GM19397 (cell line): ENCODE results near the gene C16orf87.
"Not testable (repeated sequence)": the region's sequence is repeated elsewhere in the genome, so short reads cannot be mapped to it uniquely, and the experiment has no call there.

ENCODE experiments used
- ATAC-seq: cut with Tn5 transposase; IDR thresholded peaks from one replicate; pipeline ENCODE4 v1.9.1; 2021; ENCODE audit warnings: mild to moderate bottlenecking, moderate library complexity; ENCODE audit not compliant: unreplicated experiment

Gene C16orf87

GRCh38 chr16:46830902-46831647 lies at the start of gene C16orf87:
TSS of gene C16orf87 (minus strand) at chr16:46831180. CDS start at chr16:46831149, 31 bp downstream.
- peak; percentile 97 for ATAC-seq

GRCh38 chr16:46875243-46875642 lies 44.3 kb upstream of the C16orf87 start:
- ATAC-seq: no peak

- no peak for ATAC-seq
Observed at GRCh38 chr16:46873201-46873600, 42.2 kb upstream of the C16orf87 start.

- ATAC-seq: no peak
Observed at GRCh38 chr16:46871597-46871996, 40.6 kb upstream of the C16orf87 start.

- not testable (repeated sequence) for ATAC-seq
Observed at GRCh38 chr16:46868891-46869290, 37.9 kb upstream of the C16orf87 start.

- ATAC-seq: not testable (repeated sequence)
Observed at GRCh38 chr16:46867486-46867885, 36.5 kb upstream of the C16orf87 start.

- no peak for ATAC-seq
Observed at GRCh38 chr16:46866286-46866685, 35.3 kb upstream of the C16orf87 start.

GRCh38 chr16:46862555-46863447 lies 31.8 kb upstream of the C16orf87 start:
- ATAC-seq: no peak

- no peak for ATAC-seq
Observed at GRCh38 chr16:46859719-46860152, 28.8 kb upstream of the C16orf87 start.

- ATAC-seq: no peak
Observed at GRCh38 chr16:46858151-46858550, 27.2 kb upstream of the C16orf87 start.

- ATAC-seq: no peak
Observed at GRCh38 chr16:46857368-46857945, 26.5 kb upstream of the C16orf87 start.

GRCh38 chr16:46855389-46855788 lies 24.4 kb upstream of the C16orf87 start:
- no peak for ATAC-seq

- no peak for ATAC-seq
Observed at GRCh38 chr16:46854846-46855245, 23.9 kb upstream of the C16orf87 start.

- no peak for ATAC-seq
Observed at GRCh38 chr16:46853713-46854443, 22.9 kb upstream of the C16orf87 start.

GRCh38 chr16:46852130-46852529 lies 21.1 kb upstream of the C16orf87 start:
- no peak for ATAC-seq

GRCh38 chr16:46850619-46851555 lies 19.9 kb upstream of the C16orf87 start:
- ATAC-seq: peak; percentile 78

GRCh38 chr16:46848768-46849764 lies 18.1 kb upstream of the C16orf87 start:
- no peak for ATAC-seq

GRCh38 chr16:46845952-46846351 lies 15.0 kb upstream of the C16orf87 start:
- ATAC-seq: no peak
